GM19438 (cell line): ENCODE results near the gene GALNT9.
"Not testable (repeated sequence)": the region's sequence is repeated elsewhere in the genome, so short reads cannot be mapped to it uniquely, and the experiment has no call there.

Source experiments
- ATAC-seq: cut with Tn5 transposase; IDR thresholded peaks from one replicate; pipeline ENCODE4 v1.9.1; 2021; ENCODE audit warnings: low read depth; ENCODE audit not compliant: unreplicated experiment

Gene GALNT9

GRCh38 chr12:132329036-132329719, at the start of gene GALNT9:
Gene GALNT9 (minus strand): TSS chr12:132329589. CDS start chr12:132329203, 386 bp downstream.
- no peak for ATAC-seq

DNA sequence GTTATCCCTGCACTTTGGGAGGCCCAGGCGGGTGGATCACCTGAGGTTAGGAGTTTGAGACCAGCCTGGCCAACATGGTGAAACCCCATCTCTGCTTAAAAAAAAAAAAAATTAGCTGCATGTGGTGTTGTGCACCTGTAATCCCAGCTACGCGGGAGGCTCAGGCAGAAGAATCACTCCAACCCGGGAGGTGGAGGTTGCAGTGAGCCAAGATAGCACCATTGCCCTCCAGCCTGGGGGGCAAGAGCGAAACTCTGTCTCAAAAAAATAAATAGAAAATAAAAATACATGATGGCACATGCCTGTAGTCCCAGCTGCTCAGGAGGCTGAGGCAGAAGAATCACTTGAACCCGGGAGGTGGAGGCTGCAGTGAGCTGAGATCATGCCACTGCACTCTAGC, 49.7 kb upstream of the GALNT9 start:
- ATAC-seq: not testable (repeated sequence)

DNA sequence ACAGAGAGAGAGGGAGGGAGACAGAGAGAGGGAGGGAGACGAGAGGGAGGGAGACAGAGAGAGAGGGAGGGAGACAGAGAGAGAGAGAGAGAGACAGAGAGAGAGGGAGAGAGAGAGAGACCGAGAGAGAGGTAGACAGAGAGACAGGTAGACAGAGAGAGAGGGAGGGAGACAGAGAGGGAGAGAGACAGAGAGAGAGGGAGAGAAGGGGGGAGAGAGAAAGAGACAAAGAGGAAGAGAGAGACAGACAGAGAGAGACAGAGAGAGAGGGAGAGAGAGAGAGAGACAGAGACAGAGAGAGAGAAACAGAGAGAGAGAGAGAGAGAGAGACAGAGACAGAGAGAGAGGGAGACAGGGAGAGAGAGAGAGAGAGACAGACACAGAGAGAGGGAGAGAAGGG, 47.8 kb upstream of the GALNT9 start:
- no peak for ATAC-seq

DNA sequence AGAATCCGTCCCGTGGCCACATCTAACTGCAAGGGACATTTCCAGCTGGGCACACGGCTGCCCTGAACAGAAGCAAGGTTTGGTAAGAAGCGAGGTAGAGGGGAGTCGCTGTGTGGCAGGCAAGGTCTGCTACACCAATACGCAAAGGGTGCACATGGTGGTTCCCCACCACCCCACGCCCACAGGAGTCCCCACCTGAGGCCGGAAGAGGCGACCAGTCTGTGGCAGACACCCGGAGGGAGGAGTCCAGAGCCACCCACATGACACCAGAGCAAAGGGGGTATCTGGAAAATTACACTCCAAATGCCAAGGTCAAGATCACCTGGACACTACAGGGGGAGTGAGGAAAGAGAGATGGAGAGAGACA, 47.1 kb upstream of the GALNT9 start:
- no peak for ATAC-seq

- no peak for ATAC-seq
Measured at GRCh38 chr12:132375747-132376463, 46.5 kb upstream of the GALNT9 start.

DNA sequence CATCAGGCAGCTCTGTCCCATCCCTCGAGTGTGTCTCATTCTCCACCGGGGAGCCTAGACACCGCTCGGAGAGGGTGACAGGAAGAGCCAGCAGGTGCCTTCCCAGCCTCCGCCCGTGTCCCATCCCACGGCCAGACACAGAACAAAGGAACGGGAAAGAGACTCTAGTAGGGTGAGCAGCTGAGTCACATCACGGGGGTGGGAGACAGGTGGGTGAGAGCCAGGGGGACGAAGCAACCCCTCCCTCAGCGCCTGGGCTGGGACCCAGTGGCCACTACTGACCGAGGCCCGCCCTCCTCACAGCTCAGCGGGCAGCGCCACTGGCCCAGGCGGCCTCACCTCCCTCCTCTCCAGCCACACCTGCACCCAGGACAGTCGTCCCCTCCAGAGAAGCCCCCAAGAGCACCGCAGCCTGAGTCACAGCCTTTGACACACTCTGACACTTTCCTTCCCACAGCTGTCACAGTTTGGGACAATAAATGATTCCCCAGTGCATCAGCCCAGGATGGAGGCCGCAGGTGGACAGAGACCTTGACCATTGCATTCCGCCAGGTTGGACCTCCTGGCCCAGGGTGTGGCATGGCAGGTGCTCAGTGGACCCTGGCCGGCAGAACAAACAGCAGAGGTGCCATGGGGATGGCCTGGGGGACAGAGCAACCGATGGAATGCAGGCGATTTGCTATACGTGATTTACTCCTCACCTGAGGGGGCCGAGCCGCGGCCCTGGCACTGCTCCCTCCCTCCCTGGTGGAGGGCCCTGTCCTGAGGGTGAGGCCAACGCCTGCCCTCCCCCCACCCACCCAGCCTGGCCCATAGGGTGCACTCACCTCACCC, 45.4 kb upstream of the GALNT9 start:
- ATAC-seq: no peak

DNA sequence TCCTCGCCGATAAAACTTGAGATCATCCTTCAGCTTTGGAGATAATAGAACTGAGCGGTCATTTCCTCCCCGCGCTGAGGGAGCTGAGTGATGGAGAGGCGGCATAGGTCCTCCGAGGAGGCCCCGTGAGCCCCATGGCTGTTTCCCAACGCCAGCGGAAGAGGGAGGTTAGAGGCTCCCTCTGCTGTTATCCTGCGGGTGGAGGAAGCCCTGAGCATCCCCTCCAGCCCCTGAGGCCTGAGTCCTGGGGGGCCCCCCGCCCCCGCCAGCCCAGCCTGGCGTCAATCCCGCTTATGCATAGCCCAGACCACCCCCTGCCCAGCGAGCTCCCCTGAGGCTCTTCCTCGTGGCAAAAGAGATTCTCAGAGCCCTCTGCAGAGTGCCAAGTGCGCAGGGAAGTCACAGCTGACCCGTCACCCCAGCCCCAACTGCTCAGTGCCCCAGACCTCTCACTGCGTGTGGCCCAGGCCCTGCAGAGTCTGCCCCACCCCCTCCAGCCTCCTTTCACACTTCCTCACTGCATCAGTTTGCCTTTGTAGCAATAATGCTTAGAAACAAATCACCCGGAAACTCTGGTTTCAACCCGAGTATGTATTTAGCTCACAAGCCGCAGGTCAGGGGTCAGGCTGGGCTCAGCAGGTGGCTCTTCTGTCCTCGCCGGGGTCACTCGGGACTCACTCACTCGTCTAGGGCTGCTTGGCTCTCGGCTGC, 44.7 kb upstream of the GALNT9 start:
- ATAC-seq: no peak

DNA sequence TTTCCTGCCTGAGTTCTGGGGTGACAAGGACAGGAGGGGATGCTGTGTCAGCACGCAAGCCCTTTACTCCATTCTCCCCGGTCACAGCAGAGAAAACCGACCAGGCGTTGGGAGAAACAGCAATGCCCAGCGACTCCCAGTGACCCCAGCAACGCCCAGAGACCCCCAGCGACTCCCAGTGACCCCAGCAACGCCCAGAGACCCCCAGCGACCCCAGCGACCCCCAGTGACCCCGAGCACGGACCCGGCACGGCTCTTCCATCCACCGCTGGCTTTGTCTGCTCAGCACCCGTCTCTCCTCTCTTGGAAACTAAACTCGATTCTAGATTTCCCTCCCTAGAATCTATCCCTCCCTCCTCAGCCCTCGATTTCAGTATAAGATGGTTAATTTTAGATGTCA, 38.5 kb upstream of the GALNT9 start:
- no peak for ATAC-seq

DNA sequence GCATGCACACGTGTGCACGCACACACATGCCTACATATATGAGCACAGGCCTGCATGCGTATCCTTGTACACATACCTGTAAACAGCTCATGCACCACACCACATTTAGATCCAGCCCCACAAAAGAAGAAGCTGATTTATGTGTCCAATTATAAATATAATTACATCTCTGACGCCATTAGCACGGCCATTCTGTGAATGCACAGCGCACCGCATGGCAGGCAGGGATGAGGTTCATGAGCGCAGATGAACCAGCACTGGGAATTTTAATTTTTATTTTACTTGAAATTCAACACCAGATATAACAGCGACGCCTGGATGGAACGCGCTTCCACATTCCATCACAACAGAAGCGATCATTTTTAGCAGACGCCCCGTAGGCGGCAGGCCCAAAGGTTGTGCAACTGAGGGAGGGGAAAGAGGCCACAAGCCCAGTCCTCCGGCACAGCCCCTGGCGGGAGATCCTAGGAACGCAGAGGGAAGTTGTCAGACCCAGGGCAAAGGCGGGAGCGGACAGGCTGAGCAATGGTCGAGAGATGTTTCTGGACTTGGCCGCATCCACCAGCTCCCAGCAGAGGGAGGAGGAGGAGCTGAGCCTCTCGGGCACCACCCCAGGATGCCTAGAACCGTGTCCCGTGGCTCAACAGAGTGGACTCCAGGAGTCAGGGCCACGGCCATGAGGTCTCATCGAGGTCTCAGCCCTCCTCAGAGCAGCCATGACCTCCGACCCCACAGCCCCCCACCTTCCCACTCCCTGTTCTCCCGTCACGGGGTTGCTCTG, 37.9 kb upstream of the GALNT9 start:
- ATAC-seq: no peak

- ATAC-seq: no peak
Measured at GRCh38 chr12:132366341-132366861, 37.0 kb upstream of the GALNT9 start.

DNA sequence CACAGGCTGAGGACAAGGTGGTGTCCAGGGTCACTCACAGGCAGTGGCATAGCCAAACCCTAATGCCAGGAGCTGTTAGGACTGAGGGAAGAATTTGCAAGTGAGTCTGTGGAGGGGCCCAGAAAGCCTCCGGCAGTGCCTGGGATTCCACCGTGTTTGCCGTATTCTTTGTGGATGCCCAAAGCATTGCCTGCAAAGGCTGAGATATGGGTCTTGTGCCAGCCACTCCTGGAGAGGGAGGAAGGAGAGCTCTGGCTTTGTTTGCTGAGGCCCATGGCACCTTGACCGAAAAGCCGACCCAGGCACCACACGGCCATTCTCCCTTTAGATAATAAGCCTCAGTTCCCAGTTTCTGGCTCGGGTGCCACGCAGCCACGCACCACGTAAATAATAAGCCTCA, 35.8 kb upstream of the GALNT9 start:
- ATAC-seq: no peak

- no peak for ATAC-seq
Measured at GRCh38 chr12:132364348-132364902, 35.0 kb upstream of the GALNT9 start.

- no peak for ATAC-seq
Measured at GRCh38 chr12:132363661-132364347, 34.4 kb upstream of the GALNT9 start.

GRCh38 chr12:132362996-132363660, 33.7 kb upstream of the GALNT9 start:
- ATAC-seq: no peak

GRCh38 chr12:132360906-132361777, 31.8 kb upstream of the GALNT9 start:
- ATAC-seq: no peak

GRCh38 chr12:132360410-132360809, 31.0 kb upstream of the GALNT9 start:
- no peak for ATAC-seq

GRCh38 chr12:132359971-132360370, 30.6 kb upstream of the GALNT9 start:
- ATAC-seq: no peak
